GM21619 (cell line): ENCODE measurements around the gene ABHD14A.
"Not testable (repeated sequence)": the region's sequence is repeated elsewhere in the genome, so short reads cannot be mapped to it uniquely, and the experiment has no call there.

ENCODE experiments used
- ATAC-seq: cut with Tn5 transposase; IDR thresholded peaks from one replicate; pipeline ENCODE4 v1.9.1; 2021; ENCODE audit not compliant: unreplicated experiment

The ABHD14A gene

DNA sequence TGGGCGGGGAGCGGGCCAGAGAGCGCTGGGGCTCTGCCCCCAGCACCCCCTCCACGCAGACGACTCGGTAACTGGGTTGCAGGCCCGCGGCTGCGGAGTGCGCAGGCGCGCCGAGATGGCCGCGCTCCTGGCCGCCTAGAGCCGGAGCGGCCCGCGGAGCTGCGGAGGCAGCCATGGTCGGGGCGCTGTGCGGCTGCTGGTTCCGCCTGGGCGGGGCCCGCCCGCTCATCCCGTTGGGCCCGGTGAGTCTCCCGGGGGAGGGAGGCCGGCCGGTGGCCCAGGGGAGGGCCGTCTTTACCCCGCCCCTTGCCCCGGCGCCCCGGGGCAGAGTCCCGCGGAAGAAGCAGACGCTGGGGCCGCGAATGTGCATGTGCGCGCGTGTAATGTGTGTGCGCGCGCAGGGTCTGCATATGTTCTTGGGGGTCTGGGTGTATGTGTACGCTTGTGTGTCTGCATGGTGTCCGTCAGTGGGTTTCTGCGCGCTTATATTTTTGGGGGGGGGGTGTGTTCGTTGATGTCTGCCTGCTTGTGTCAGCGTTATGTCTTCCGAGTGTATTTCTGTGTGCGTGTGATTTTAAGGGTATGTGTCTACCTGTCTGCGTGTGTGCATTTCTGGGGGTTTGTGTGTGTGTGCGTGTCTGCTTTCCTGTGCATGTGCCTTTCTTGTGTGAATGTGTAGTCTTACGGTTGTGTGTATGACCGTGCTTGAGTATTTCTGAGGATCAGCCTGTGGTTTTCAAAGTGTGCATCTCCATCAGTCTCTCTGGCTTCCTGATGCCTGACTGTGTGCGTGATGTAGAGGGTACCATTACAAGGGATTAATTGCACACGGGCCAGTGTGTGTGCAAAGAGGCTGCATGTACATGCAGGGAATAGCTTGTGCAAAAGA is at the start of gene ABHD14A:
TSS of gene ABHD14A (plus strand) at position 102 of the 889 bp plus-strand sequence. CDS start at position 174, 72 bp downstream.
- peak; percentile 47 for ATAC-seq

DNA sequence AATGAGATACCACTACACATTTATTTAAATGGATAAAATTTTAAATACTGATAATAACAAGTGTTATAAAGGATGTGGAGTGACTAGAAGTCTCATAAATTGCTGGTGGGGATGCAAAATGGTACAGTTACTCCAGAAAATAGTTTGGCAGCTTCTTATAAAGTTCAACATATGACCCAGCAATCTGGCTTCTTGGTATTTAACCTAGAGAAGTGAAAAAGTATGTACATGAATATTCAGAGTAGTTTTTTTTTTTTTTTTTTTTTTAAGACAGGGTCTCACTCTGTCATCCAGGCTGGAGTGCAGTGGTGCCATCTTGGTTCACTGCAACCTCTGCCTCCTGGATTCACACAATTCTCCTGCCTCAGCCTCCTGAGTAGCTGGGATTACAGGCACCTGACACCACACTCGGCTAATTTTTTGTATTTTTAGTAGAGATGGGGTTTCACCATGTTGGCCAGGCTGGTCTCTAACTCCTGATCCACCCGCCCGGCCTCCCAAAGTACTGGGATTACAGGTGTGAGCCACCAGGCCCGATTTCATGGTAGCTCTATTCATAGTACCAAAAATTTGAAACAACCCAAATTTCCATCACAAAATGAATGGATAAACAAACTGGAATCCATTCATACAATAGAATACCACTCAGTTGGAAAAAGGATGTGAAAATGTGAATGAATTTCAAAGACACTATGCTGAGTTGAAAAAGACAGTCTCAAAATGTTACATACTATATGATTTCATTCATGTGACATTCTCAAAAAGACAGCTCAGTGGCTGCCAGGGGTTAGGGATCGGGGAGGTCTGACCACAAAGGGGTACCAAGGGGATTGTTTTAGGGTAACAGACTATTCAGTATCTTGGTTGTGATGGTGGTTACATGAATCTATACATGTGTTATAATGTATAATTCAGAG is 47.5 kb upstream of the ABHD14A start:
- no peak for ATAC-seq

DNA sequence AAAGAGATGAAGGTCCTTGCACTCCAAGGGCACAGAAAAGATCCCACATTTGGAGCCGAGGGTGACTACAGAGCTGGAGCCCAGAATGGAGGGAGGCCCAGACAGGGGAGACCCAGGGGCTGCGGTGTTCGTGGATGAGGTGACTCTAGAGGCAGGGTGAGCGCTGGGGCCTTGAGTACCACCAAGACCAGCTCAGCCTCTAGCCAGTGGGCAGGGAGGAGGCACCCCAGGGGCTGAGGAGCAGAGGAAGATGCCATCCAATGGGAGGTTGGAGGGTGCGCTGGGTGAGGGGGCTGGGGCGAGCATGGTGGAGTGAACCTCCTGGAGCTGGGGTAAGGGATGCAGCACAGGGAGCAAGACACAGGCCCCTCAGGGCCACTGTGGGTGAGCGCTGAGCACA is 46.4 kb upstream of the ABHD14A start:
- ATAC-seq: no peak

DNA sequence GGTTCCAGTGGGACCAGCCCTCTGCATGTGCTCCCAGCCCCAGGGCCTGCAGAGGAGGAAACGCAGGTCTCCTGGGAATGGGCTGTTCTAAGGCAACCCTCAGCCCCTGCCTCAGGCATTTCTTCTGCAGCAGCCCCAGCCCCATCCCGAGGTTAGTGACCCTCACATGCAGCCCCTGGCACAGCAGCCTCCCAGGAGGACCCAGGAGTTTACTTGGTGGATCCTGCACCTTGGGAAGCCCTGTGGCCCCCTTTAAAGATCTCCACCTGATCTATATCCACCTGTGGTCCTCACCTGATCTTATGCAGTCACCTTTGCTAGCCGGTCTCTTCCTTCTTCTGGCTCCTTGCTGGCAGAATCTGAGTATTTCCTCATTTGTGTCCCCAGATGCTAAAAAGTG is 45.9 kb upstream of the ABHD14A start:
- not testable (repeated sequence) for ATAC-seq

DNA sequence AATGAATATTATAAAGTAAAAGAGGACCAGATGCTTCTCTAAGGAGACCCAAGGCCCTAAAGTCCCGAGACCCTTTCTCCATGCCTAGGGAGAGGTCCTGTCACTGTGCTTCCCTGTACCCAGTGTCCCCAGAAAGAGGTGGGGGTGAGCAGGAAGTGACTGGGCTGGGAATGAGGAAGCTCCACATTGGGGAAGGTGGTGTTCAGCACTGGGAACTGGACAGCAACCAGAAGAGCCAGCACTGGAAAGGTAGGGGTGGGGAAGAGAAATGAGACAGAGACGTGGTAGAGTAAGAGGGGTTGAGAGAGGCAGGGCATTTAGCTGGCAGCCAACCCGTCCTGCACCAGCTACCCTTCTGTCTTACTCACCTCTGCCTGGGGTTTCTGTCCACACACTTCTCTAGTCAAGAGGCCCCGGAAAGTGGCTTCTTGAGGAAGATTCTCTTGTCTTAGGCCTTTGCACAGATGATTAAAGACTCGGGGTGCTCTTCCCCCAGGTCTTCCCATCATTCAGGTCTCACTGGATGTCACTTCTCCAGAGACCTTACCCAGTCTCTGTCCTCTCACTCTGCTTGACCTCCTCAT is 45.4 kb upstream of the ABHD14A start:
- no peak for ATAC-seq

DNA sequence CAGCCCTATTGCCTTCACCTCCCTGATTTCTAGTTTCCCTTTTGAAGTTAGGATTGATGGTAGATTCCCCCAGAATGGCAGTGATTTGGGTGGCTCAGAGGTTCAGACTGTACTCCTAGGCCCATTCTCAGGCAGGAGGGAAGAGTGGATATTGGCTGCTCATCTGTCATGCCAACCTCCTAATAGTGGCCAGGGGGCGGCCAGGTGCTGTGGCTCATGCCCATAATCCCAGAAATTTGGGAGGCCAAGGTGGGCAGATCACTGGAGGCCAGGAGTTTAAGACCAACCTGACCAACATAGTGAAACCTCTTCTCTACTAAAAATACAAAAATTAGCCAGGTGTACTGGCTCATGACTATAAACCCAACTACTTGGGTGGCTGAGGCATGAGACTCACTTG is 44.4 kb upstream of the ABHD14A start:
- no peak for ATAC-seq

DNA sequence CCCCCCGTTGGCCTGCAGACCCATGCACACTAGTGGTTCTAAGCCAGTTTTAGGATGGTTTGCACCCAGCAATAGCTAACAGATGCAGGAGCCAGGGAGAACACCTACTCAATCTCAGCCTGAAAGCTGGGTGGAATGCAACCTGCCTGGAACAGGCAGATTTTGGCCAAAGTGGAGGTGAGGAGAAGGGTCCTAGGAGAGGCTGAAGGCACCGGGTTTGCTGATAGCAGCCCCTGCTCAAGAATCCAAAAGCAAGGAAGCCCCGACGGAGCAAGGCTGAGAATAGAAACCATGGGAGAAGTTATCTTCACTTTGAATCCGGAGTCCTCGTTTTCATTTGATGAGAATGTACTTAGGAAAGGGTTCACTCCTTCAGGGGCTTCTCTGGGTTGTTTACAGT is 43.1 kb upstream of the ABHD14A start:
- ATAC-seq: no peak

DNA sequence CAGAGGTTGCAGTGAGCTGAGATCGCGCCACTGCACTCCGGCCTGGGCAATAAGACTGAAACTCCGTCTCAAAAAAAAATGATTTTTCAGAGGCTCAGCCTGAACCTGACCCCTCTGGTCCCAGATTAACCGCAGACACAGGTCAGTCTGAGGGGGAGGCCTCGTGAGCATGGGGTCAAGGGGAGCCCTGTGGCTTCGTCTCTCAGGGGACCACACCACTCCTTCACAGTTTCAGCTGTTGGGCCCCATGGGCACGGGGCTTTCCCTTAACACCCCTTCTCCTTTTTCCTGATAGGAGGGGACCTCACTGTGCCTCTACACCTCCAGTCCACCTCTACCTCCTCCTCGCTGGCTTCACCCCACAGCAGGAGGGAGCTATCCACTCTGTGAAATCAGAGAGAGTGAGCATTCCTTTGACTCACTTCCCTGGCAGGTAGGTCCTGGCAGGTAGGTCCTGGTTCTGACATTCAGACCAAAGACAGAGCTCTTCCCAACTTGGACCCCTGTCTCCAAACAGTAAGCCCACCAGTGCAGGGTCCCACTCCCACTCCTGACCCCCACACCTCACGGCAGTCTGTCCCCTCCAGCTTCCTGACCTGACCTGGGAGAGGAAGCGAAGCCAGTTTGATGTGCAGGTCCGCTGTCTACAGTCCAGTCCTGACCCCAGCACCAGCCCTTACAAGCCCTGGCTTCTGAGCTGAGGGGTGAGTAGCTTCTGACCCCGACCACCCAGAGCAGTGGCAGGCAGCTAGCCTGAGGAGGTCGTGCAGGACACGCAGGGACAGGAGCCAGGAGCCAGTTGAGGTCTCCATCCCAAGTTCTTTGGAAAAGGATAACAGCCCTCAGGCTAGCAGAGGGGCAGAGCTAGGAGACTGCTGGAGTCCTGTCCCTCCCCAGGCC is 42.1 kb upstream of the ABHD14A start:
- no peak for ATAC-seq

DNA sequence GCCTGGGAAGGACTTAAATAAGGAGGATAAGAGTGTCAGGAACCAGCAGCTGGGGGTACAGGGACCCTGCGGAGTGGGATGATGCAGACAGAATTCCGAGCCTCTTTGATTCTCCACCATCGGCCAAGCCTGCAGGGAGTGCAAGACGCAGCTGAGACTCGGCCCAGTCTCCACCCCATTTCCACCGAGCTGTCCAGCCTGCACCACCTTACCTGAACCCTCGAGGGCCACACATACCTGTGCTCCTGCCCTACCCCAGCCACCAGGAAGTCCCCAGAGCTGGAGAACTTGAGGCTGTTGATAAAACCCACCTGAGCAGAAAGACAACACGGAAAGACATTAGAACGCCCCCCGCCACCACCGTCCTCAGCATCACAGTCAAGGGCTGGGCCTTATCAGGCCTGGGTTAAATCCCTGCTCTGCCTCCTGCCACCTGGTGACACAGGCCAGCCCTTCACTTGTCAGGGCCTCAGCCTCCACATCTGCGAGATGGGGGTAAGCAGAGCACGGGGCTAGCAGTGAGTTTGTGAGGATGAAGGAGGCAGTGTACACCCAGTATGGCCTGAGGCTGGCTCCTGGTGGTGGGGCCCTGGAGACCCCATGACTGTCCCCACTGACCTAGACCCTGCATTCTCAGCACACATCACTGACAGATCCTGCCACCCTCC is 41.3 kb upstream of the ABHD14A start:
- no peak for ATAC-seq

DNA sequence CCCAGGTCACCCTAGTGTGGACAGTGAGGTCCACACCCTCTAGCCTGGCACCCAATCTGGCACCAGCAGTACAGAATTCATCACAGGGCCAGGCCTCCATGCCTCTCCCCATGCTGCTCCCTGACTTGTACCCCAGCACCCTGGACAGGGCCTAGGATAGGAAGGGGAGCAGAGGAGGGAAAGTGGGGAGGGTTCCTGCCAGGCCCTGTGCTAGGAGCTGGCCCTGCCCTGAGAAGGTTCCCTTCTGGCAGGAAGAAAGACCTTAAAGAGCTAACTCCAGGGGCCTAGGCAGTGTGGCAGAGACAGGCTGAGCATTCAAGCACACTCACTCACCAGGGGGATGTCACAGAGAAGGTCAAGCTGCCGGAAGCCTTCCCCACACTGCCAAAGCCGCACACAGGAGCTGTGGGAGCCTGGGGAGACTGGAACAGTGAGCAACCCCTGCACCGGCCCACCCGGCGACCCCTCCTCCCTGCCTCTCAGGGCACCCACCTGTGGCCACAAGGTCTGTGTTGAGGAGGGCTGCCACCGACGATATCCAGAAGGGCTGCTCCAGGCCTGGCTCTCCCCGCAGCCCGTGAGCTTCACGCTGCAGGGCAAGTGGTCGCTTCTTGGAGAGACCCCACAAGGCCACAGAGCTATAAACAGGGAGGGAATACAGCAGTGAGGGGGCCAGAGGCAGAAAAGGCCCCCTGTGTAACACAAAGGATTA is 40.6 kb upstream of the ABHD14A start:
- no peak for ATAC-seq

DNA sequence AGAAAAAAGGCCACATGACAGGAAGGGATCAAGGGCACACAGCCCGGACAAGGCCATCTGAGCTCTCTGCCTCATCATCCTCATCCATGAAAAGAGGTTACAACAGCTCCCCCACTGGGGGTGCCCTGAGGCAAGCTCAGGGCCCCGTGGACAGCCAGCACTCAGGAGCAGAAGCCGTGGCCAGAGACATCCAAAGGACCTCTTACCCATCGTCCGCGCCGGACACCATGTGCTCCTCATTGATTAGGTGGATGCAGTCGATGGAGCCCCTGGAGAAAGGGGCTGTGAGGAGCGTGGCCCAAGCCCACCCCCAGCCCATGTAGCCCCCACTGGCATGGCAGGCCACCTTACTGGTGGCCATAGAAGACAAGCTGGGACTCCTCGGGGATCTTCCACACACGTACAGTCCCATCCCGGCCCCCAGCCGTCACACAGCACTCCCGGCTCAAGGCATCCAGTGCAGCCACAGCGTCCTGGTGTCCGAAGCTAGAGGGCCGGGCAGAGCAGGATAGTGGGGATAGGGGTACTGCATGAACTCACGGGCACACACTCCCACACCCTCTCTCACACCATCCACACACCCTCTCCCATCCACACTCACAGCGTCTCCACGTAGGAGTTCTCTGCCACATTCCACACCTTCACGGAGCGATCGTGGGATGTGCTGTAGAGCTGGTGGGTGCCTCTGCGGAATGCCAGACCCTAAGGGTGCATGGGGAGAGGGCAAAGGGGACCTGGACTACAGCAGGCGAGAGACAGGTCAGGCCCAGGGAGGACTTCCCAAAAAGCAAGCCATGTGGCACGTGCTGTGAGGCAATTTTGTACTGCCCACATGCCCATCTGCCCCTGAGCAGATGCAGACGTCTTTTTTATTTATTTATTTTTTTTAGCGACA is 39.6 kb upstream of the ABHD14A start:
- ATAC-seq: no peak

DNA sequence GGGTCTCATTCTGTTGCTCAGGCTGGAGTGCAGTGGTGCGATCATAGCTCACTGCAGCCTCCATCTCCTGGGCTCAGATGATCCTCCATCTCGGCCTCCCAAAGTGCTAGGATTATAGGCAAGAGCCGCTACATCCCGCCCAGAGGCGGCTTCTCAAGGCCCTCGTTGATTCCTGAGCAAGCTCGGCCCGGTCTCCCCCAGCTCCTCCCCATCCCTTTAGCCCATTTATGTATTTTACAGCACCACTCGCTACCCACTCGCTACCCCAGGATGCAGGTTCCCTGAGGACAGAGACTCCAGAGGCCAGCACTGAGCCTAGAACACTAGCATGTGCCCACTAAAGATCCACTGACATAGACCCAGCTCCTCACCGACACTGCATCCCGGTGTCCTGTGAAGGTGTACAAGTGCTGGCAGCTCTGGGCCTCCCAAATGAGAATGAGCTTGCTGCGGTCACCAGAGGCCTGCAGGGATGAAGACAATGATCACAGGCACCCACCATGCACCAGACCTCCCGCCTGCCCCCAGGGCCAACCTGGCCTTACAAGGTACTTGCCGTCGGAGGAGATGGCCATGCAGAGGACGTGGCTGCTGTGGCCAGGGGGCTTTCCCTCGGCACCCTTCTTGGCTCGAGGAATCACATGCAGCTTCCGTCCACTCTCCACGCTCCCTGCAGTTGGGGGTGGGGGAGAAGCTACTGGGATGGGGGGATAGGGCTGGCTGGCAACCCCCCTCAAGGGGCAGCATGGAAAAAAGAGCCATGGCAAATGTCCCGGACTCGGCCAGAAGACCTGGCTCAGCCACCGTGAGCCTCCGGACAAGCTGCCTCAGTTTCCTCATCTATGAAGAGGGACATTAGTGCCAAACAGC is 38.7 kb upstream of the ABHD14A start:
- no peak for ATAC-seq

DNA sequence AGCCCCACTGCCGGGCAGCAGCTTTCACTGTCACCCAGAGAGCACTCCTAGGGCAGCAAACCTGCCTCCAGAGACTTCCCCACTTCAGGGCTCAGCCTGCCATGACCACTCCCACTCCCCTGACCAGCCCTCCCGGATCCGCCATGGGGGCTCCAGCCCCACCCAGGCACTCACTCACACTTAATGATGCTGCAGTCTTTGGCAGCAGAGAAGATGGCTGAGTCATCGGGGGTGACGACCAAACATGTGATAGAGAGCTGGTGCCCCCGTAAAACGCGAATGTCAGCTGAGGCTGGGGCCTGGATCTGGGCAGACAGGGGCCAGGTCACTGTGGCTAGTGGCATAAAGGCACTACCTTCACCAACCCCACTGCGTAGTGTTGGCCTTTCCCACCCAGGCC is 37.9 kb upstream of the ABHD14A start:
- no peak for ATAC-seq

DNA sequence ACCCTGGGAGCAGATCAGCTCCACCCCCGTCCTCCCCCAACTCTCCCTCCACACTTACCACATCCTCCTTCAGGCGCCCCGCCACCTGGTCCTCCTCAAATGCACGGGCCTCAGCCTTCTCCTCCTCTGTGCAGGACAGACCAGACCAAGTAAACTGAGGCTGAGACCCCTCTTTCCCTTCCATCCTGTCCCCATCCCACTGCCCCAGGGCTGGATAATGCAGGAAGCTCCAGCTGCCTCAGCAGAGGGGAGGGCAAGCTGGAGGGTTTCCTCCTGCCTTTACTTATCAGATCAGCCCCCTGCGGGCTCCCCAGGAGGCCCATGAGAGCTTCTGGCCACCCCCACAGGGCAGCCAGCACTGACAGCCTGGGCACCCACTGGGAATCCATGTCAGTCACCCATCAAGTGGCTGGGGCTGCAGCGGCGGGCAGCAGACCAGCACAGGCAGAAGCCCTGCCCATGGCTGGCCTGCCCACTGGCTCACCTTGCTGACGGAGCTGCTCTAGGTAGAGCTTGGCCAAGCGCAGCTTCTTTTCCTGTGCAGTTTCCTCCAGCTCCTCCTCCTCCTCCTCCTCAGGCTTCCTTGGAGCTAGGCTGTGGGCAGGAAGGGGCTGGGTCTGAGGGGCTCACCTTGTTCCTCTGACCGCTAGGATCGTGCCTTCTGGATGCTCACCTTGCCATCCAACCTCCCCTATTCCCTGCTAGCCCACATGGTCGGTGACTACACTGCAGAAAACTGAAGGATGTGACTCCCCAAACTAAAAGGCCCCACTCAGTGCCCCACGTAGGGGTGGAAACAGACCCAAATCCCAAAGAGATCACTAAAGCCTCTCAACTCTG is 37.0 kb upstream of the ABHD14A start:
- no peak for ATAC-seq

DNA sequence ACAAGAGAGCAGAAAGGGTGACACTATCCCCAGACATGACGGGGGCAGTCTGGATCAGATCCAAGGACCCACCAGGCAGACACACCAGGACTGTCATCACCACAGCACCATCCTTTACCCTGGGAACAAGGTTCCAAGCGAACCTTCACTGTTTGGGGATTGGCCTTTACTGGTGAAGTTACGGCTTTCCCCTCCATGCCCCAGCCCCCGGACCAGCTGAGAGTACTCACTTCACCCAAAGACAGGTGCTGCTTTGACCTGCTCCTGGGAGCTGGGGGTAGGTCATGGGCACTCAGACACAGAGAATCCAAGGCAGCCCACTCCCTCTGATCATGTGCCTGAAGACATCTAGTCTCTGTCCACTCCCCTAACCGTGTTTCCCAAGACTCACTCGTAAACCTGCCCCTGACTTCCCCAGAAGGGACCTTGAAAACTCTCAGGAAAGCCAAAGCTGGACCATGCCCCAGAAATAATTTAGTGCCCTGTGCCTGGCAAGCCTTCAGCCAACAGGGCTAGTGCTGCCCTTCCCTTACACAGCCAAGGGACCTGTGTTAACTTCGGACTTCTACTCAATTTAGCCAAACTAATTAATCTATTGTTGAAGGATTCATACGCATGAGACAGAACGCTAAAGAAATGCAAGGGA is 36.0 kb upstream of the ABHD14A start:
- no peak for ATAC-seq
